DOHH2 (cell line): Measurements from ENCODE around the gene ELAVL1.

ENCODE experiments used
- EZH2phosphoT487 ChIP-seq: fragments of 200-600 bp; sonication (generic); IDR thresholded peaks from 2 replicates; pipeline ENCODE4 v1.6.1; 2017; ENCODE audit warnings: borderline replicate concordance, mild to moderate bottlenecking, antibody characterized with exemption, low read length, moderate library complexity, mixed read lengths
- TF ChIP-seq, protein P1 (sequence below): fragments of 200-600 bp; sonication (generic); IDR thresholded peaks from one replicate; pipeline ENCODE4 v1.5.1; 2014; ENCODE audit warnings: antibody characterized with exemption, mild to moderate bottlenecking, low read depth, low read length; ENCODE audit not compliant: poor library complexity, severe bottlenecking

DNA sequence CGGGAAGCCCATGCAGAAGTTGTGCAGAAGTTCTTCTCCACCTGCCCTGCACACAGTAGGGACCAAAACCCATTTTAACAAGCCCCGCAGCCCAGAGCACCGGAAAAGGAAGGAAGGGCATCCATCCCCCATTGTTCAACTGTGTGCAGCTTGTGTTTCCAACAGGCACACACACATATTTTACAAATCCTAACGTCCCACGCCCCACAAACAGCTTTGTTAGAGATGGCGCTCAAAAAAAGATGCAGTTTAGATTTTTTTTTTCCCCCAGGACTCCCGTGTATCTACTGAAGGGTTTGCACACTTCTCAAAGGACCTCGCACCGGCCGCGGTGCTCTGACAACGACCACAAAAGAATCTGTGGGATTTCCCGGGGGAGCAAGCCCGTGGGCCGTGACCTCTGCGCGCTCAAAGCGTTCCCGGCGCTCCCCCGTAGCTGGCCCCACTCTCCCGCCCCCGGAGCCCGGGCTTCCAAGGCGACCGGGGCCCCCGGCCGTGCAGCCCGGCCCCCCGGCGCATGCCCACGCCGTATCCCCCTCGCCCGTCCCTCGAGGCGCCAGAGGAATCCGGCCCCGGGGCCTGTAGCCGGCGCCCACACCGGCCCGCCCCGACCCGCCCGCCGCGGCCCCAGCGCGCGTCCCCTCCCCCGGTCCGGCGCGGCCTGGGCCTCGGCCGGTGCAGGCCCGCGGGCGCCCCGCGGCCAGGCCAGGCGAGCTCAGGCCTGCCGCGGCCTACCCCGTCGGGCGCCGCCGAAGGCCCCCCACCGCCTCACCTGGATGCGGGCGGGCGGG, 523 bp downstream of the ELAVL1 start:
- TF ChIP-seq, protein P1, sequence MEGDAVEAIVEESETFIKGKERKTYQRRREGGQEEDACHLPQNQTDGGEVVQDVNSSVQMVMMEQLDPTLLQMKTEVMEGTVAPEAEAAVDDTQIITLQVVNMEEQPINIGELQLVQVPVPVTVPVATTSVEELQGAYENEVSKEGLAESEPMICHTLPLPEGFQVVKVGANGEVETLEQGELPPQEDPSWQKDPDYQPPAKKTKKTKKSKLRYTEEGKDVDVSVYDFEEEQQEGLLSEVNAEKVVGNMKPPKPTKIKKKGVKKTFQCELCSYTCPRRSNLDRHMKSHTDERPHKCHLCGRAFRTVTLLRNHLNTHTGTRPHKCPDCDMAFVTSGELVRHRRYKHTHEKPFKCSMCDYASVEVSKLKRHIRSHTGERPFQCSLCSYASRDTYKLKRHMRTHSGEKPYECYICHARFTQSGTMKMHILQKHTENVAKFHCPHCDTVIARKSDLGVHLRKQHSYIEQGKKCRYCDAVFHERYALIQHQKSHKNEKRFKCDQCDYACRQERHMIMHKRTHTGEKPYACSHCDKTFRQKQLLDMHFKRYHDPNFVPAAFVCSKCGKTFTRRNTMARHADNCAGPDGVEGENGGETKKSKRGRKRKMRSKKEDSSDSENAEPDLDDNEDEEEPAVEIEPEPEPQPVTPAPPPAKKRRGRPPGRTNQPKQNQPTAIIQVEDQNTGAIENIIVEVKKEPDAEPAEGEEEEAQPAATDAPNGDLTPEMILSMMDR: no peak
- no peak for TF ChIP-seq EZH2phosphoT487
